SK-N-SH treated with all-trans-retinoic acid at 6 μM for 48 hours (cell line): ENCODE measurements around the gene GDA.

ENCODE experiments used
- ATAC-seq: fragments of 200-7000 bp; cut with Tn5 transposase; 3 replicates; pipeline ENCODE4 v1.9.1; 2020; ENCODE audit warnings: mild to moderate bottlenecking, moderate library complexity
- CSDC2 ChIP-seq: fragments of 250-450 bp; sonication (Bioruptor Pico); IDR thresholded peaks from 2 replicates; pipeline ENCODE4 v1.5.0; 2020; ENCODE audit warnings: mild to moderate bottlenecking, moderate library complexity
- CSRNP3 ChIP-seq: fragments of 250-450 bp; sonication (Bioruptor Pico); IDR thresholded peaks from 2 replicates; pipeline ENCODE4 v1.5.1; 2021; ENCODE audit warnings: mild to moderate bottlenecking, moderate library complexity
- ESRRG ChIP-seq: fragments of 250-450 bp; sonication (Bioruptor Pico); IDR thresholded peaks from 2 replicates; pipeline ENCODE4 v1.6.1; 2021; ENCODE audit warnings: mild to moderate bottlenecking
- GLIS3 ChIP-seq: fragments of 250-450 bp; sonication (Bioruptor Pico); IDR thresholded peaks from 2 replicates; pipeline ENCODE4 v1.5.0; 2020; ENCODE audit warnings: mild to moderate bottlenecking, moderate library complexity
- ISL1 ChIP-seq: fragments of 250-450 bp; sonication (Bioruptor Pico); IDR thresholded peaks from 2 replicates; pipeline ENCODE4 v2.1.2; 2022; ENCODE audit warnings: mild to moderate bottlenecking, moderate library complexity
- OSR1 ChIP-seq: fragments of 250-450 bp; sonication (Bioruptor Pico); IDR thresholded peaks from 2 replicates; pipeline ENCODE4 v1.8.0; 2022; ENCODE audit warnings: moderate library complexity, mild to moderate bottlenecking, inconsistent platforms
- POU6F1 ChIP-seq: fragments of 250-450 bp; sonication (Bioruptor Pico); IDR thresholded peaks from 2 replicates; pipeline ENCODE4 v1.8.0; 2021; ENCODE audit warnings: low read depth, mild to moderate bottlenecking, moderate library complexity, borderline replicate concordance
- PPARA ChIP-seq: fragments of 250-450 bp; sonication (Bioruptor Pico); IDR thresholded peaks from 2 replicates; pipeline ENCODE4 v1.5.0; 2020; ENCODE audit warnings: mild to moderate bottlenecking, borderline replicate concordance
- RARB ChIP-seq: fragments of 250-450 bp; sonication (Bioruptor Pico); IDR thresholded peaks from 2 replicates; pipeline ENCODE4 v1.8.0; 2021; ENCODE audit warnings: mild to moderate bottlenecking, moderate library complexity
- SNAI2 ChIP-seq: fragments of 250-450 bp; sonication (Bioruptor Pico); IDR thresholded peaks from 2 replicates; pipeline ENCODE4 v1.5.0; 2020; ENCODE audit warnings: mild to moderate bottlenecking, moderate library complexity
- TCF4 ChIP-seq: fragments of 250-450 bp; sonication (Bioruptor Pico); IDR thresholded peaks from 2 replicates; pipeline ENCODE4 v1.8.0; 2021; ENCODE audit warnings: mild to moderate bottlenecking, moderate library complexity, borderline replicate concordance
- TOX ChIP-seq: fragments of 250-450 bp; sonication (Bioruptor Pico); IDR thresholded peaks from 2 replicates; pipeline ENCODE4 v1.8.0; 2021; ENCODE audit warnings: mild to moderate bottlenecking, moderate library complexity, borderline replicate concordance
- TSHZ2 ChIP-seq: fragments of 250-450 bp; sonication (Bioruptor Pico); IDR thresholded peaks from 2 replicates; pipeline ENCODE4 v1.5.0; 2020; ENCODE audit warnings: mild to moderate bottlenecking, moderate library complexity
- ZC3H10 ChIP-seq: fragments of 250-450 bp; sonication (Bioruptor Pico); IDR thresholded peaks from 2 replicates; pipeline ENCODE4 v1.5.1; 2021; ENCODE audit warnings: mild to moderate bottlenecking, moderate library complexity
- ZFP3 ChIP-seq: fragments of 250-450 bp; sonication (Bioruptor Pico); IDR thresholded peaks from 2 replicates; pipeline ENCODE4 v1.5.0; 2020; ENCODE audit warnings: mild to moderate bottlenecking, moderate library complexity
- ZFP30 ChIP-seq: fragments of 450-650 bp; formaldehyde crosslinking; IDR thresholded peaks from 2 replicates; pipeline ENCODE4 v1.5.0; 2022; ENCODE audit warnings: mild to moderate bottlenecking, moderate library complexity
- ZNF565 ChIP-seq: fragments of 450-650 bp; formaldehyde crosslinking; conservative IDR thresholded peaks from 2 replicates; pipeline ENCODE4 v1.5.0; 2020; ENCODE audit warnings: low read depth, mild to moderate bottlenecking, moderate library complexity
- ZNF70 ChIP-seq: fragments of 450-650 bp; formaldehyde crosslinking; IDR thresholded peaks from 2 replicates; pipeline ENCODE4 v1.5.0; 2020; ENCODE audit warnings: mild to moderate bottlenecking, moderate library complexity
- ZNF8 ChIP-seq: fragments of 450-650 bp; formaldehyde crosslinking; IDR thresholded peaks from 2 replicates; pipeline ENCODE4 v1.5.0; 2020; ENCODE audit warnings: mild to moderate bottlenecking, moderate library complexity

GDA gene

GRCh38 chr9:72297516-72297915 lies 148.3 kb downstream of the GDA start:
- TF ChIP-seq CSRNP3 (CRISPR knock-in tag) (no peak), SNAI2 (CRISPR knock-in tag) (no peak), ZNF565 (CRISPR knock-in tag) (no peak), TCF4 (CRISPR knock-in tag) (no peak), ZNF70 (no peak), ESRRG (CRISPR knock-in tag) (no peak), TOX (no peak), POU6F1 (CRISPR knock-in tag) (no peak), RARB (CRISPR knock-in tag) (no peak), ZFP30 (no peak), GLIS3 (CRISPR knock-in tag) (no peak), CSDC2 (CRISPR knock-in tag) (no peak), PPARA (CRISPR knock-in tag) (no peak), TSHZ2 (CRISPR knock-in tag) (no peak), OSR1 (CRISPR knock-in tag) (no peak), ISL1 (no peak), ZNF8 (CRISPR knock-in tag) (no peak), ZFP3 (no peak)
- no peak for ATAC-seq

- no peak for ATAC-seq
- no peak for TF ChIP-seq ZC3H10 (CRISPR knock-in tag)
Measured at GRCh38 chr9:72299017-72299603, 149.9 kb downstream of the GDA start.

- TF ChIP-seq ZFP3 (no peak), ESRRG (CRISPR knock-in tag) (no peak)
- no peak for ATAC-seq
Measured at GRCh38 chr9:72300873-72301272, 151.6 kb downstream of the GDA start.
